Memory B cell (primary cell): ENCODE data around the gene TPBGL.

Experiments used
- ATAC-seq: fragments of 150-1000 bp; cut with Tn5 transposase; 2 replicates; pipeline ENCODE4 v1.10.0; 2021; ENCODE audit warnings: low read depth, mild to moderate bottlenecking, moderate library complexity
- DNase-seq, 2 donors: peaks; one replicate each; pipeline ENCODE4 v3.0.0; 2022; ENCODE audit warnings: low spot score in 2 of 2
- H3K27ac Mint-ChIP-seq: one replicate; pipeline ENCODE4 v1.8.0; 2022; ENCODE audit warnings: mild to moderate bottlenecking, moderate library complexity, mixed read lengths
- H3K27me3 Mint-ChIP-seq: one replicate; pipeline ENCODE4 v1.8.0; 2022; ENCODE audit warnings: mixed read lengths
- H3K36me3 Mint-ChIP-seq: one replicate; pipeline ENCODE4 v1.8.0; 2022; ENCODE audit warnings: mild to moderate bottlenecking, mixed read lengths
- H3K4me1 Mint-ChIP-seq: one replicate; pipeline ENCODE4 v1.8.0; 2022; ENCODE audit warnings: mixed read lengths
- H3K4me3 Mint-ChIP-seq: one replicate; pipeline ENCODE4 v1.8.0; 2022; ENCODE audit warnings: mild to moderate bottlenecking, moderate library complexity, mixed read lengths
- H3K9me3 Mint-ChIP-seq: one replicate; pipeline ENCODE4 v1.8.0; 2022; ENCODE audit warnings: mixed read lengths

Gene TPBGL

DNA sequence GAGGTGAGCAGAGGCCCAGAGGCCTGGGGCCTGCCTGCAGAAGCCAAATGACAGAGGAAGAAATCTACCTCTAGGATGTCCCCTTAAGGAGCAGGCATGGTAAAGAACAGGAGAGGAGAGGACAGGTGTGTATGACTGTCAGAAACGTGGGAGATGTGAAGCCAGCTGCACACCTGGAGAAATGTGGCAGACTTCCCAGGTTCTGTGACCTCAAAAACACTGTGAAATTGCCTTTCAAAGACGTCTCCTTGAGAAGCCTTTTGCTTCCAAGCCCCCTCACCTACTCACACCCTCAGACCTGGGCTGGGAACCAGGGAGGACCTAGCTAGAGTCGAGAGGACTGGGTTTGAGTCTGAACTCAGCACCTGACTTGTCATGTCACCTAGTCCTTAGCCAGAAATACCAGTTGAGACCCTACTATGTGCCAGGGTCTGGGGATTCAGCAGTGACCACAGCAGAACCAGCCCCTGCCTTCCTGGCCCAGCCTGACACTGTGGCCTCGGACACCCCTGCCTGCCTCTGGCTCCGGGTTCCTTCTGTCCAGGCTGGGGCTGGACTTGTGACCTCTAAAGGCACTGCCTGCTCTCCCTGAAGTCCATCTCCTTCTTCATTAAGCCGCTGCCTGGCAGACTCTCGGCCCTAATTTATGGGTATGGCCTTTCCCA, 5.6 kb downstream of the TPBGL start:
- Mint-ChIP-seq H3K36me3 (no peaks in the 10 kb centered on the region), H3K9me3 (no peaks in the 10 kb centered on the region), H3K4me1 (peaks cover 10% of the 10 kb centered on the region), H3K27me3 (peaks cover 18% of the 10 kb centered on the region), H3K4me3 (no peak overlapping the region), H3K27ac (no peak overlapping the region)
- DNase-seq: no peak
- ATAC-seq: no peak

DNA sequence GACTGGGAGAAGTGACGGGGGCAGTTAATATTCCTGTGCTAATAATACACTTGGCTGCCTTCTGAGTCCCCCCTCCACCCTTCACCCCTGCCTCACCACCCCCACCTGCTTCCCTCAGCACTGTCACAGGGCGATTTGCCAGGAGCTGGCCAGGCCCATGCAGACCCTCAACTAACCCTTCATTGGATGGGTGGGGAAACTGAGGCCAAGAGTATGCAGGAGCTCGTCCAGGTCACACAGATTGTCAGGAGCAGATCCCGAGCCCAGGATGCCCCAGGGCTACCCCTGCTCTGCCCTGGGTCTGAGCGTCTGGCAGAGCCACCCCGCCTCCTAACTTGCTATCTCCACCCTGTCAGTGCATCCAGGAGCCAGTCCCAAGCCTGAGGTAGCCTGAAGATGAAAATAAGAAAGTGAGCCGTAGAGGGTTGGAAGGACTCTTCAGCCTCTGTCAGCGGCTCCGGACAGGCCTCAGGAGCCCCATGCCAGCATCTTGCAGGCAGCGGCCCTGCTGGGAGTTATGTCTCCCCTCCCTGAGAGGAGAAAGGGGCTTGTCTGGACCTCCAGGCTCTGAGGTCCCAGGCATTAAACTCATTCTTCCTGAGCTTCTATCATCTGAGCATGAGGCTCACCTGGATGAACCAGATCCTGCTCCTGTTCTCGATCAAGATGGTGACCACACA, 6.2 kb downstream of the TPBGL start:
- DNase-seq: no peak
- Mint-ChIP-seq H3K4me3 (no peak overlapping the region), H3K27ac (no peak overlapping the region), H3K27me3 (peaks cover 20% of the 10 kb centered on the region), H3K9me3 (no peaks in the 10 kb centered on the region), H3K36me3 (no peaks in the 10 kb centered on the region), H3K4me1 (peaks cover 10% of the 10 kb centered on the region)
- no peak for ATAC-seq

DNA sequence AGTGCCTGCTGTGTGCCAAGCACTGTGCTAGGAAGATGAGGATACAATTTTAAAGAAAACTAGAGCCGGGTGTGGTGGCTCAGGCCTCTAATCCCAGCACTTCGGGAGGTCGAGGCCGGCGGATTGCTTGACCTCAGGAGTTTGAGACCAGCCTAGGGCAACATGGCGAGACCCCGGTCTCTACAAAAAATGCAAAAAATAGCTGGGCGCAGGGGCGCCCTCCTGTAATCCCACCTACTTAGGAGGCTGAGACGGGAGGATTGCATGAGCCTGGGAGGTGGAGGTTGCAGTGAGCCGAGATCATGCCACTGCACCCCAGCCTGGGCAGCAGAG, 8.3 kb downstream of the TPBGL start:
- peaks cover 3% of the 10 kb centered on the region for H3K36me3 Mint-ChIP-seq
- peaks cover 11% of the 10 kb centered on the region for H3K27me3 Mint-ChIP-seq
- H3K4me3 Mint-ChIP-seq: no peak overlapping the region
- DNase-seq: no peak
- H3K4me1 Mint-ChIP-seq: peaks cover 3% of the 10 kb centered on the region
- no peak for ATAC-seq
- H3K27ac Mint-ChIP-seq: no peak overlapping the region
- peaks cover 2% of the 10 kb centered on the region for H3K9me3 Mint-ChIP-seq

DNA sequence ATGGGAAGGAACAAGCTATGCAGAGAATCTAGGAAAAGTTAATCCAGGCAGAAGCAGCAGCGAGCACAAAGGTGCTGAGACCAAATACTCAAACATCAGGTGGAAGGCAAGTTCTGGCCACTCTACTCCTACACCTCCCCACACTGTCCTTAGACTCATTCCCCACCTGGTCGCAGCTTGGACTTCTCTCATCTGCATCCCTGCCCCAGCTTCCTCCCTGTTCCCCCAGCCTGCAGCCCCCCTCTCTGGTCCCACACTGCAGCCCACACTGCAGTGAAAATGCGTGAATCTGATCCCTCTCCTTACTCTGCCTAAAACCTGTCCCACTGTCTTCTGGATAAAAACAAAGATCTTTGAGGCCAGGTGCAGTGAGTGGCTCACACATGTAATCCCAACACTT, 9.1 kb downstream of the TPBGL start:
- ATAC-seq: no peak
- no peak overlapping the region for H3K27ac Mint-ChIP-seq
- peaks cover 3% of the 10 kb centered on the region for H3K36me3 Mint-ChIP-seq
- peaks cover 13% of the 10 kb centered on the region for H3K27me3 Mint-ChIP-seq
- H3K4me1 Mint-ChIP-seq: peaks cover 3% of the 10 kb centered on the region
- H3K9me3 Mint-ChIP-seq: peaks cover 2% of the 10 kb centered on the region
- no peak for DNase-seq
- H3K4me3 Mint-ChIP-seq: no peak overlapping the region

DNA sequence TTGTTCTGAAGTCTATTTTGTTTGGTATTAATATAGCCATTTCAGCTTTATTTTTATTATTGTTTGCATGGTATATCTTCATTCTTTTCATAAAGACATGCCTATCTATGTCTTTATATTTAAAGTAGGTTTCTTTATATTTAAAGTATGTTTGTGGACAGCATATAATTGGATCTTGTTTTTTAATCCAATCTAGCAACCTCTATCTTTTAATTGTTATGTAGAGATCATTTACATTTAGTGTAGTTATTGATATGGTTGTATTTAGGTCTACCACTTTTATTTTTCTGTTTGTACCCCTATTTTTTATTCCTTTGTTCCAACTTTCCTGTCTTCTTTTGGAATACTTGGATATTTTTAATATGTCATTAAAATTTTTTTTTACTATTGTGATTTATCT, 13.8 kb downstream of the TPBGL start:
- Mint-ChIP-seq H3K27me3 (peaks cover 13% of the 10 kb centered on the region), H3K4me1 (no peaks in the 10 kb centered on the region), H3K27ac (no peak overlapping the region), H3K4me3 (no peak overlapping the region), H3K9me3 (peaks cover 2% of the 10 kb centered on the region), H3K36me3 (peaks cover 3% of the 10 kb centered on the region)
- ATAC-seq (no peak), DNase-seq (no peak)

DNA sequence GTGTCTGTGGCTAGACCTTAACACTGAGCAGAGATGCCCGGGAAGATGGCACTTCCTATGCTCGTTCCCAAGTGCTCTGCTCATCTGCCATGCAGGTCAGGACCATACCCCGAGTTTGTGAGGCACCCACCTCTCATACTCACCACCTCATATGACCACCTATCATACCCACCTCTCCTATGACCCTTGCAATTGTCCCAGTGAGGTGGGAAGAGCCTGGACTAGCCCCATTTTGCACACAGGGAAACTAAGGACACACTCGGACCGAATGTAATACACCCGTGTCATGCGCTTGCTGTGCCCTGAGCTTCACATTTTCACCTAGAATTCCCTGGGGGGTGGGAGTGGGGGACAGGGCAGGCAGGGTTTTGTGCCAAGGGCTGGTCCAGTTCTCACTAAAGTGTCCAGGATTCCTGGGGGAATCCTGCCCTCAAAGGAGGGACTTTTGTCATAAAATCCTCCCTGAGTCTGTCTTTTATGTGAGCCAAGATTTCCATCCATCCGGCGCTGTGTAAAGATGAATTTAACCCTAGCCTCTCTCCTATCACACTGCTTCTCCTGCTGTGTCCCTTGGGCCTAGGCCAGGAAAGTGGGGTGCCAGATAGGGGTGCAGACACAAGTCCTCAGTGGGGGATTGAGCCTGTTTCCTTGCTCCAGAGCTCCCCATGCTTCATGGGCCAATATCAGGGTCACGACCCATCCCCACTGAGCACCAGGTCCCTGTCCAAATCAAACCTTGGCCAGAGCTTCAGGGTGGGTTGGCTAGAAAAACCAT, 20.0 kb downstream of the TPBGL start:
- peaks cover 5% of the 10 kb centered on the region for H3K27me3 Mint-ChIP-seq
- peaks cover 28% of the 10 kb centered on the region for H3K4me1 Mint-ChIP-seq
- H3K36me3 Mint-ChIP-seq: no peaks in the 10 kb centered on the region
- no peak for ATAC-seq
- no peak for DNase-seq
- H3K9me3 Mint-ChIP-seq: no peaks in the 10 kb centered on the region
- no peak overlapping the region for H3K27ac Mint-ChIP-seq
- H3K4me3 Mint-ChIP-seq: no peak overlapping the region

DNA sequence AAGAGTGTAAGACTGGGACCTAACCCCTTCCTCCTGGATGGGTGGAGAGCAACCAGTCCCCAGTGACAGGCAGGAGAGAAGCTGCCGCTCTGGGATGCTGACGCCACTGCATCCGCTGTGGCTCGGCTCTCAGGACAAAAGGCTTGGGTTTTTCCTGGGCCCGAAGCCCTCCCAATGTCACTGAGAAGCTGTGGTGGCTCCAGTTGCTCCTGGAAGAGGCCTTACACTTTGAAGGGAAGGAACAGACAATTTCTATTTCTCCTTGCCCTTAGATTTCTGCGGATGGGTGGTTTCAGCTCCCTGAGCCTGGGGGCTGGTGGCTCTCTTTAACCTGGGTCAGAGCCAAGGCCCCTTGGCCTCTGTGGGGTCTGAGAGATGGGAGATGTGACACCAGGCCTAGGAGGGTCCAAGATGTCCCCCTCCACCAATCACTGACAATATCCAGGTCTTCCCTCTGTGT, 21.4 kb downstream of the TPBGL start:
- Mint-ChIP-seq H3K4me3 (no peak overlapping the region), H3K9me3 (no peaks in the 10 kb centered on the region), H3K27me3 (peaks cover 4% of the 10 kb centered on the region), H3K27ac (peak overlapping the region; percentile 19), H3K36me3 (no peaks in the 10 kb centered on the region), H3K4me1 (peaks cover 35% of the 10 kb centered on the region)
- ATAC-seq: no peak
- no peak for DNase-seq

DNA sequence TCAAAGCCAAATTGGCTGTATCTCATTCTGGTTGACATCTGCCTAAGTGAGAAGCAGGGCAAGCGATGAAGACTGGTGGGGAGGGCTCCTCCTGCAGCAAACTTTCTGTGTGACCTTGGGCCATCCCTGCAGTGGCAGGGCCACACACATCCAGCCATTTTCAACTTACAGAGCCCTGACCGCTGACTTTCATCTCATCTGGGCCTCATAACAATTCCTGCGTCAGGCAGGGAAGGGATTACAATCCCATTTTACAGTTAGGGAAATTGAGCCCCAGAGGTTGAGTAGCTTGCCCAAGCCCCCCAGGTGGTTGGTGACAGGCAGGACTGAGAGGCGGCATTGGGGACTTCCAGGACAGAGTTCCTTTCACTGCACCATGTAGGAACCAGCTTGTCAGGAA, 21.9 kb downstream of the TPBGL start:
- Mint-ChIP-seq H3K4me3 (no peak overlapping the region), H3K27ac (no peak overlapping the region), H3K4me1 (peaks cover 37% of the 10 kb centered on the region), H3K36me3 (no peaks in the 10 kb centered on the region), H3K9me3 (no peaks in the 10 kb centered on the region), H3K27me3 (peaks cover 4% of the 10 kb centered on the region)
- DNase-seq (no peak), ATAC-seq (no peak)

DNA sequence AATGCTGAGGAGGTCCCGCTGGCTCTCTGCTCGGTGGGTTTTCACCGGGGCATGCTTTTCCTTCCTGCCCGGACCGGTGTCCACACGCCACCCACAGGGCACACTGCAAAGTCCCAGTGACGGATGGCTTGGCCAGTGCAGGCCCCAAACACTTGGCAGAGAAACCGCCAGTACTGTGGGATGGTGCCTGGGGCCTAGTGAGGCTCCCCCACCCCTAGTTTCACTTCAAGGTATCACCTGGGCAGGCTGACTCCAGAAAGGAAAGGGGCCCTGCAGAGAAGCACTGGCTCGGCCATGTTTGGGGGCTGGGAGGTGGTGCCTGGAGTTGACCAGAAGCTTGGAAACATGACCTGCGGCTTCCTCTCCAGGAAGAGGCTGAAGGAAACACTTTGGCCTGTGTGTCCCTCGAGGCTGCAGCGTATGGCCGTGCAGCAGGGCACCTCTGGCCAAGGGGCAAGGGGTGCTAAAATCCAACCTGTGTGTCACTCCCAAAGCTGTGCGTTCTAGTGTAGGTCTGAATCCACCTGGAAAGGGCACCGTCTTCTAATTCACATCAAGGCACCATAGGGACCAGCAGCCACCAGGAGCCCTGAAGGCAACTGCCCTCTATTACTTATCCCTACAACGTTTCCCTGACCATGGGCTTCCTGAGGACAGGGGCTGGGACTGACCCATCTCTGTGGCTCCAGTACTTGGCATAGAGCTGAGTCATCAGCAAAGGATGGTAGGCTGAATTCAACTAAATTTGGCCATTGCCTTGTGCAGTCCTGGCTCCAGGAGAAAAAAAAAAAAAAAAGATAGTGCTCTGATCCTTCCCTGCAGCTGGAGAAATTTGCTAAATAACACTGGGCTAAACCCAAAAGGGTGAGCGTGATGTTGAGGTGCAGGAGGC, 22.6 kb downstream of the TPBGL start:
- no peak overlapping the region for H3K4me3 Mint-ChIP-seq
- DNase-seq: no peak
- H3K4me1 Mint-ChIP-seq: peaks cover 37% of the 10 kb centered on the region
- no peaks in the 10 kb centered on the region for H3K36me3 Mint-ChIP-seq
- ATAC-seq: no peak
- H3K9me3 Mint-ChIP-seq: no peaks in the 10 kb centered on the region
- H3K27ac Mint-ChIP-seq: peak overlapping the region; percentile 11
- no peaks in the 10 kb centered on the region for H3K27me3 Mint-ChIP-seq

DNA sequence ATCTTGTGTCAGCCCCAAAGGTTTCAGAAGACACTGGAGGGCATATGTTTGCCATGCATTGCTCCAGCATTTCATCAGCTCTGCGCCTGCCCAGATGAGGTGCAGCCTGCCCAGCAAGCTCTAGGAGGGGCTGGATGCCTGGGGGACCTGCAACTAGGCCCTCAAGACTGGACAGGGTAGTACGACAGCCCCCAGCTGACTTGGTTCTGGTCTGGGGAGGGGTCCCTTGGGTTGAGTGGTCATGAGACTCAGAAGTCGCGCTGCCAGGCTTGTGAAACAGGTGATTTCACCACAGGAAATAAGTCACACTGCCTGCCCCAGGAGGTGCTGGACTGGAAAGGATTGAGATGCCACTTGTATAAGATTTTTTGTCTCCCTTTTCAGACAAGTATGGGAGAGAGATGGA, 23.4 kb downstream of the TPBGL start:
- H3K4me3 Mint-ChIP-seq: no peak overlapping the region
- H3K4me1 Mint-ChIP-seq: peaks cover 37% of the 10 kb centered on the region
- H3K36me3 Mint-ChIP-seq: no peaks in the 10 kb centered on the region
- H3K9me3 Mint-ChIP-seq: no peaks in the 10 kb centered on the region
- ATAC-seq: peak; percentile 58
- DNase-seq: no peak
- peak overlapping the region; percentile 11 for H3K27ac Mint-ChIP-seq
- no peaks in the 10 kb centered on the region for H3K27me3 Mint-ChIP-seq

DNA sequence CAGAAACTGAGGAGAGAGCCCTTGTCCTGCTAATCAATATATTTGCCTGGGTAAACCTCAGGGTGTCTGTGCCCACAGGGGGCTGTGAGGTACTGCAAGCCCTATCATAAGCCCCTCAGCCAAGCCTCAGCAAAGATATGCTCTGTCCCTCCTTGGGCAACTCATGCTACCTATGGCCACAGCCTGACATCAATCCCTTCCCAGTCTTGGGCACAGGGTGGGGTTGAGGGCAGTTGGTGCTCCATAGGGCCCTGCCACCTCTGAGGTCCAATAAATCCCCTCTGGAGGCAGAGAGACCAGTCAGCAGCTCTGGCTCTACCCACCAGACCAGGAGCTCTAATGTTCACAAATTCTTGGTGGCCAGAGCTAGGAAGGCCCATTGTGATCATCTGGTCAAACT, 23.8 kb downstream of the TPBGL start:
- no peaks in the 10 kb centered on the region for H3K36me3 Mint-ChIP-seq
- no peaks in the 10 kb centered on the region for H3K9me3 Mint-ChIP-seq
- H3K4me3 Mint-ChIP-seq: no peak overlapping the region
- peaks cover 37% of the 10 kb centered on the region for H3K4me1 Mint-ChIP-seq
- peak overlapping the region; percentile 11 for H3K27ac Mint-ChIP-seq
- DNase-seq (no peak), ATAC-seq (no peak)
- no peaks in the 10 kb centered on the region for H3K27me3 Mint-ChIP-seq

DNA sequence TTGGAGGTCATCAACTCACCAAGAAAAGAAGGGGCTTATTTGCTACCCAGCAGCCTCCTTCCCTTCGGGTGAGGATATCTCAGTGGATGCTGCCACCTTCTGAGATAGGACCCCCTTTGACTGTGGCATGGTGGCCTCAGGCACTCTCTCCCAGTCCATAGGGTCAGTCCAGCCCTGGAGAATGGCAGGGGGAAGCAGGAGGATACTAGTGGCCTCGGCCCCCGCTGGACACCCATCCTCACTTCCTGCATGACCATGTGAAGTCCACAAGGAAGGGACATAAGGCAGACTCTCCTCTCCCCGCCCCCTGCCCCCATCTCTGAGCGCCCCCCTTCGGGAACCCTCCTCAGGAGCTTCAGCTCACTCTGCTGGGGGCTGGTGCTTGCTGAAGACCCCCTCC, 24.4 kb downstream of the TPBGL start:
- no peak for ATAC-seq
- Mint-ChIP-seq H3K4me1 (peaks cover 37% of the 10 kb centered on the region), H3K27ac (peak overlapping the region; percentile 11), H3K4me3 (no peak overlapping the region), H3K36me3 (no peaks in the 10 kb centered on the region), H3K9me3 (no peaks in the 10 kb centered on the region), H3K27me3 (no peaks in the 10 kb centered on the region)
- DNase-seq: no peak

DNA sequence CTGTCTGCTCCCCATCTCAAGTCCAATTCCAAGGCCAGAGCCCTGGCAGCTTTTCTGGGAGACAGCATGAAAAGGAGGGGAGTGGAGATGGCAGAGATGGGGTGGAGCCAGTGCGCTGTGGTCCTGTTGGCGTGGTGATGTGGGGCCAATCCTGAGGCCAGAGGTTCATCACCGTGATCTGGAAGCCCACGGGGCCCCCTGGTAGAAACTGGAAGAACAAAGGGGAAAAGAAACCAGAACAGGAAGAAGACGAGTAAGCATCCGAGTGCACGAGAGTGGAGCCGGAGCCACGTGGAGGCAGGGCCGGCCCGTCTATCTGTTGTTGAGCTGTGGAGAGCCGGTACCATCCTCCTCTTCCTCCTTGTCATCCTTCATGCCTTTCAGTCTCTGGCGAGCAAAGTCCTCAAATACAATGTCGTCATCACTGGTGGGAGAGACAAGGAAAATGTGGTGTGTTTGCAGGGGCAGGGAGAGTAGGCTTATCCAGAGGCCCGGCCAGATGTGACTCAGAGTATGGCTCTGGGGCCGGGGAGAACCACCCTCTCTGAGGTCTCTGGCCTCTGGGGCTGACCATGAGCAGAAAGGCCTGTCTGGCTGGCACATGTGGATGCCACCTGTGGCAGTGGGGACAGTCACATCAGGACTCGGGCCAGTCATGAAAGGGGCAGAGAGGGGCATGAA, 25.4 kb downstream of the TPBGL start:
- Mint-ChIP-seq H3K27ac (no peak overlapping the region), H3K4me1 (peaks cover 35% of the 10 kb centered on the region)

More for the DNA sequence above, 25.4 kb downstream of the TPBGL start:
- H3K36me3 Mint-ChIP-seq: no peaks in the 10 kb centered on the region
- H3K27me3 Mint-ChIP-seq: no peaks in the 10 kb centered on the region
- no peak overlapping the region for H3K4me3 Mint-ChIP-seq
- ATAC-seq (peak; percentile 63), DNase-seq (no peak)
- H3K9me3 Mint-ChIP-seq: no peaks in the 10 kb centered on the region
